Lung (tissue), 12 donors: ENCODE results near the gene SMARCA5. TPM values are rescaled to one million over a fixed set of nuclear protein-coding genes. Genes with fewer than 3 reads are reported as not detected.

ENCODE experiments used
- ATAC-seq: fragments of 200-7000 bp; cut with Tn5 transposase; one replicate; pipeline ENCODE4 v1.9.1; 2020; ENCODE audit warnings: moderate number of reproducible peaks; ENCODE audit not compliant: insufficient read depth, low FRiP score
- DNase-seq, 3 donors: peaks; one replicate each; pipeline ENCODE4 v3.0.0-alpha.2; 2013 to 2017
- H3K27ac ChIP-seq, 2 donors: one replicate each; pipeline ENCODE4 v1.5.1; 2013; ENCODE audit warnings: mild to moderate bottlenecking in 2 of 2, moderate library complexity in 2 of 2, control low read depth in 1 of 2, inconsistent platforms in 1 of 2, low read depth in 1 of 2, low read length in 1 of 2
- H3K27me3 ChIP-seq, 3 donors: one replicate each; pipeline ENCODE4 v1.5.1; 2013; ENCODE audit warnings: low read length in 2 of 3; ENCODE audit not compliant: control insufficient read depth in 3 of 3, insufficient read depth in 3 of 3
- H3K36me3 ChIP-seq, 4 donors: one replicate each; pipeline ENCODE4 v1.5.1; 2013; ENCODE audit warnings: low read length in 4 of 4, mild to moderate bottlenecking in 1 of 4, moderate library complexity in 1 of 4; ENCODE audit not compliant: control insufficient read depth in 4 of 4, insufficient read depth in 4 of 4
- H3K4me1 ChIP-seq, 5 donors: one replicate each; pipeline ENCODE4 v1.5.1; 2013; ENCODE audit warnings: low read length in 5 of 5, mild to moderate bottlenecking in 2 of 5, moderate library complexity in 1 of 5; ENCODE audit not compliant: control insufficient read depth in 5 of 5, insufficient read depth in 5 of 5
- H3K4me3 ChIP-seq: one replicate; pipeline ENCODE4 v1.5.1; 2013; ENCODE audit warnings: mild to moderate bottlenecking, control low read depth, moderate library complexity
- H3K9ac ChIP-seq, 2 donors: one replicate each; pipeline ENCODE4 v1.5.1; 2013; ENCODE audit warnings: low read length in 2 of 2, control low read depth in 1 of 2; ENCODE audit not compliant: insufficient read depth in 1 of 2
- H3K9me3 ChIP-seq, 4 donors: one replicate each; pipeline ENCODE4 v1.5.1; 2013; ENCODE audit warnings: low read length in 3 of 4, mild to moderate bottlenecking in 1 of 4, moderate library complexity in 1 of 4; ENCODE audit not compliant: control insufficient read depth in 4 of 4, insufficient read depth in 3 of 4
- WGBS, 2 donors: extraction: QIAGEN DNeasy Blood & Tissue Kit; methylation state at CpG; one replicate each; pipeline ENCODE4 v1.1.7; 2013; 5-methylcytosine and 5-hydroxymethylcytosine counted together
- polyA plus RNA-seq, 2 donors: library from polyadenylated mRNA; stranded (reverse); fragments of 200-250 nt; gene quantifications; one replicate each; pipeline ENCODE4 v1.2.1, GENCODE V29; 2013
- total RNA-seq, 2 donors: library from RNA; depleted of rRNA in 1 of 2; stranded (reverse); fragments of >200 nt in 1 of 2; gene quantifications; one replicate each; pipeline ENCODE4 v1.2.1, GENCODE V29; 2014 to 2021
- TF ChIP-seq, protein P1 (sequence below): IDR thresholded peaks from 2 replicates; pipeline ENCODE4 v1.5.1; 2012; ENCODE audit warnings: mild to moderate bottlenecking; ENCODE audit errors: control extremely low read depth, extremely low read depth
- donor health status: control.
- donor health status: control.
- donor health status: Bipolar disorder and iron deficiency.
- donor health status: healthy.
- donor health status: DM: yes; HTN: yes; CAD: no.

The SMARCA5 gene
- total and polyA plus RNA-seq, 4 donors, result 17.4 to 241 (median 33.6) TPM

- DNase-seq, result no peak
- H3K4me1 ChIP-seq, result peaks cover 0 to 5% (median 0%) of the 10 kb centered on the region in 5 donors
- TF ChIP-seq, protein P1, sequence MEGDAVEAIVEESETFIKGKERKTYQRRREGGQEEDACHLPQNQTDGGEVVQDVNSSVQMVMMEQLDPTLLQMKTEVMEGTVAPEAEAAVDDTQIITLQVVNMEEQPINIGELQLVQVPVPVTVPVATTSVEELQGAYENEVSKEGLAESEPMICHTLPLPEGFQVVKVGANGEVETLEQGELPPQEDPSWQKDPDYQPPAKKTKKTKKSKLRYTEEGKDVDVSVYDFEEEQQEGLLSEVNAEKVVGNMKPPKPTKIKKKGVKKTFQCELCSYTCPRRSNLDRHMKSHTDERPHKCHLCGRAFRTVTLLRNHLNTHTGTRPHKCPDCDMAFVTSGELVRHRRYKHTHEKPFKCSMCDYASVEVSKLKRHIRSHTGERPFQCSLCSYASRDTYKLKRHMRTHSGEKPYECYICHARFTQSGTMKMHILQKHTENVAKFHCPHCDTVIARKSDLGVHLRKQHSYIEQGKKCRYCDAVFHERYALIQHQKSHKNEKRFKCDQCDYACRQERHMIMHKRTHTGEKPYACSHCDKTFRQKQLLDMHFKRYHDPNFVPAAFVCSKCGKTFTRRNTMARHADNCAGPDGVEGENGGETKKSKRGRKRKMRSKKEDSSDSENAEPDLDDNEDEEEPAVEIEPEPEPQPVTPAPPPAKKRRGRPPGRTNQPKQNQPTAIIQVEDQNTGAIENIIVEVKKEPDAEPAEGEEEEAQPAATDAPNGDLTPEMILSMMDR, result no peak
- peaks cover 0 to 2% (median 0%) of the 10 kb centered on the region in 4 donors for H3K9me3 ChIP-seq
- no peak overlapping the region for H3K4me3 ChIP-seq
- H3K36me3 ChIP-seq, result no peaks in the 10 kb centered on the region
- no peak overlapping the region for H3K27ac ChIP-seq
- no peak for ATAC-seq
- H3K9ac ChIP-seq, result no peak overlapping the region
- H3K27me3 ChIP-seq, result no peaks in the 10 kb centered on the region
Measured at GRCh38 chr4:143598816-143599215, 85.3 kb downstream of the SMARCA5 start.

GRCh38 chr4:143599827-143600226 is 86.3 kb downstream of the SMARCA5 start:
- Histone ChIP-seq H3K27ac (no peak overlapping the region), H3K4me1 (peaks cover 0 to 5% (median 0%) of the 10 kb centered on the region in 5 donors), H3K4me3 (no peak overlapping the region), H3K36me3 (no peaks in the 10 kb centered on the region), H3K27me3 (no peaks in the 10 kb centered on the region), H3K9ac (no peak overlapping the region), H3K9me3 (peaks cover 0 to 2% (median 0%) of the 10 kb centered on the region in 4 donors)
- DNase-seq (peak in 1 of 3 donors; percentile 41), ATAC-seq (no peak)
- TF ChIP-seq, protein P1, result no peak
- WGBS, 2 donors, result 86 to 88% methylated on average over 1 of the region's 1 CpG

- no peak overlapping the region for H3K9ac ChIP-seq
- no peak overlapping the region for H3K27ac ChIP-seq
- no peaks in the 10 kb centered on the region for H3K27me3 ChIP-seq
- DNase-seq (peak in 2 of 3 donors; percentile 49 to 77), ATAC-seq (no peak)
- WGBS, 2 donors, result 59 to 83% methylated on average over 3 of the region's 3 CpGs
- TF ChIP-seq, protein P1, result no peak
- H3K4me1 ChIP-seq, result no peaks in the 10 kb centered on the region
- H3K4me3 ChIP-seq, result no peak overlapping the region
- H3K36me3 ChIP-seq, result no peaks in the 10 kb centered on the region
- peaks cover 0 to 4% (median 2%) of the 10 kb centered on the region in 4 donors for H3K9me3 ChIP-seq
Measured at GRCh38 chr4:143606480-143606879, 93.0 kb downstream of the SMARCA5 start.

Other genes starting within 250 kb of the SMARCA5 start
- gene GAB1, start 176.8 kb upstream of the SMARCA5 start, total RNA-seq, result 100 to 1,000 TPM in 1 of 2 donors, 10 to 100 TPM in 1; 38.6 to 138 TPM
- 1 to 10 TPM; 6.4 to 6.6 TPM for gene GAB1, start 176.8 kb upstream of the SMARCA5 start, polyA plus RNA-seq
- 1 to 10 TPM in 1 of 2 donors, under 1 TPM in 1; 0.12 to 2.3 TPM for gene FREM3, start 187.0 kb downstream of the SMARCA5 start, total RNA-seq
- under 1 TPM in 1 of 2 donors, not detected in 1; under 0.01 TPM for gene FREM3, start 187.0 kb downstream of the SMARCA5 start, polyA plus RNA-seq